Fibroblast of skin of right biceps (primary cell): Measurements from ENCODE around the gene HS1BP3.

Source experiments
- DNase-seq: peaks from one replicate; pipeline ENCODE4 v3.0.0-alpha.2; 2013

The HS1BP3 gene

GRCh38 chr2:20674309-20674965, 23.5 kb upstream of the HS1BP3 start:
- no peak for DNase-seq

- DNase-seq, result no peak
These were observed 22.9 kb upstream of the HS1BP3 start for GRCh38 chr2:20673686-20674308.

- no peak for DNase-seq
These were observed 21.5 kb upstream of the HS1BP3 start for GRCh38 chr2:20672201-20672951.

GRCh38 chr2:20671736-20672080, 20.8 kb upstream of the HS1BP3 start:
- no peak for DNase-seq

- DNase-seq, result no peak
These were observed 20.3 kb upstream of the HS1BP3 start for GRCh38 chr2:20671036-20671735.

GRCh38 chr2:20670315-20671035, 19.6 kb upstream of the HS1BP3 start:
- DNase-seq, result no peak

GRCh38 chr2:20669562-20670314, 18.8 kb upstream of the HS1BP3 start:
- no peak for DNase-seq

- DNase-seq, result no peak
These were observed 18.1 kb upstream of the HS1BP3 start for GRCh38 chr2:20668871-20669475.

- no peak for DNase-seq
These were observed 17.6 kb upstream of the HS1BP3 start for GRCh38 chr2:20668451-20668850.

GRCh38 chr2:20667531-20668401, 16.9 kb upstream of the HS1BP3 start:
- no peak for DNase-seq

GRCh38 chr2:20667151-20667530, 16.2 kb upstream of the HS1BP3 start:
- DNase-seq, result no peak

GRCh38 chr2:20666304-20667150, 15.6 kb upstream of the HS1BP3 start, which contains the start of gene GDF7:
Gene GDF7 (plus strand): TSS chr2:20667144. CDS start chr2:20667240, 96 bp downstream.
- DNase-seq, result no peak

GRCh38 chr2:20666005-20666303, 15.1 kb upstream of the HS1BP3 start:
- DNase-seq, result no peak

- no peak for DNase-seq
These were observed 14.5 kb upstream of the HS1BP3 start for GRCh38 chr2:20665243-20666004.

GRCh38 chr2:20664431-20665242, 13.7 kb upstream of the HS1BP3 start:
- DNase-seq, result no peak

GRCh38 chr2:20664071-20664390, 13.1 kb upstream of the HS1BP3 start:
- DNase-seq, result no peak

- DNase-seq, result no peak
These were observed 12.5 kb upstream of the HS1BP3 start for GRCh38 chr2:20663196-20664070.
